ENCODE measurements around the gene ADGRB2.

ADGRB2 gene

DNA sequence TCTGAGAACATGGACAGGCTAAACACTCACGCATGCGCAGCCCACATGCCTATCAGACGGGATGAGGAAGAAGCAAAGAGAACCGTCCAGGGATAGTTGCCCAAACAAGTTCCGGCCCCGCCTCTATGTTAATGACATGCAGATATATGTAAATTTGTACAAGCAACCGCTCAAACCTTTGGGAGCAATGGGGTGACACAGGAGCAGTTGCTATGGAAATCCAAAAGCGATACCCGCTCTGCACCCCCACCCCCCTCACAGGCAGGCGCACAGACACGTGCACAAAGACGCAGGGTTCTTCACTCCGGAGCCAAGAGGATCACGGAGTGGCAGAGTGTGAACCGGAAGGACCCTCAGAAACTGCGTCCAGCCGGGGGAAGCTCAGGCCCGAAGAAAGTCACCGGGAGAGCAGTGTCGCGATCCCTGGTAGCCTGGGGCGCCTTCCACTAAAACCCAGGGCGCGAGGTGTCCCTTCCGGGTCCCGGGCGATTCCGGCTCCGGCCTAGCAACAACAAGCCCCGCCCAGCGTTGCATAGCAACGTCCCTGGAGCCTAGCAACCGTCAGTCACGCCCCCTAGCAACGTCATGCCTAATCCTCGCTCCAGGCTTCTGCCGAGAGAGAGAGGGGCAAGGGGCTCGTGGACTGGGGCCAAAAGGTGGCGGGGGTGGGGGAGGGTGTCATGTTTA is 24.1 kb upstream of the ADGRB2 start:
- TF ChIP-seq, protein P1, sequence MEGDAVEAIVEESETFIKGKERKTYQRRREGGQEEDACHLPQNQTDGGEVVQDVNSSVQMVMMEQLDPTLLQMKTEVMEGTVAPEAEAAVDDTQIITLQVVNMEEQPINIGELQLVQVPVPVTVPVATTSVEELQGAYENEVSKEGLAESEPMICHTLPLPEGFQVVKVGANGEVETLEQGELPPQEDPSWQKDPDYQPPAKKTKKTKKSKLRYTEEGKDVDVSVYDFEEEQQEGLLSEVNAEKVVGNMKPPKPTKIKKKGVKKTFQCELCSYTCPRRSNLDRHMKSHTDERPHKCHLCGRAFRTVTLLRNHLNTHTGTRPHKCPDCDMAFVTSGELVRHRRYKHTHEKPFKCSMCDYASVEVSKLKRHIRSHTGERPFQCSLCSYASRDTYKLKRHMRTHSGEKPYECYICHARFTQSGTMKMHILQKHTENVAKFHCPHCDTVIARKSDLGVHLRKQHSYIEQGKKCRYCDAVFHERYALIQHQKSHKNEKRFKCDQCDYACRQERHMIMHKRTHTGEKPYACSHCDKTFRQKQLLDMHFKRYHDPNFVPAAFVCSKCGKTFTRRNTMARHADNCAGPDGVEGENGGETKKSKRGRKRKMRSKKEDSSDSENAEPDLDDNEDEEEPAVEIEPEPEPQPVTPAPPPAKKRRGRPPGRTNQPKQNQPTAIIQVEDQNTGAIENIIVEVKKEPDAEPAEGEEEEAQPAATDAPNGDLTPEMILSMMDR (IDR thresholded peaks at IDR 0.05), result no peak

DNA sequence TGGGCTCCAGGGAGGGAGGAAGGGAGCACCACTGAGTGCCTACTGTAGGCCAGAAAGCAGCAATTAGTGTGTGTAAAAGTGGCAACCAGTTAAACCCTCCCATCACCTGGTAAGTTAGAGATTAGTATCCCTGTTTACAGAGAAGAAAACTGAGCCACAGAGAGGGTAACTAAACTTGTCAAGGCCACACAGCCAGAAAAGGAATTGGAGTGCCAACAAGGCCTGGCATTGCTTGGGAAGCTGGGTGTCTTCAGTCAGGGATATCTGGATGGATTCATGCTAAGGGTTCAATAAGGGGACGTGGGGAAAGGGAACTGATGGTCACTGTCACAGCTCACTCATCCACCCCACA is 23.6 kb upstream of the ADGRB2 start:
- TF ChIP-seq, protein P1 (IDR thresholded peaks at IDR 0.05), result no peak

DNA sequence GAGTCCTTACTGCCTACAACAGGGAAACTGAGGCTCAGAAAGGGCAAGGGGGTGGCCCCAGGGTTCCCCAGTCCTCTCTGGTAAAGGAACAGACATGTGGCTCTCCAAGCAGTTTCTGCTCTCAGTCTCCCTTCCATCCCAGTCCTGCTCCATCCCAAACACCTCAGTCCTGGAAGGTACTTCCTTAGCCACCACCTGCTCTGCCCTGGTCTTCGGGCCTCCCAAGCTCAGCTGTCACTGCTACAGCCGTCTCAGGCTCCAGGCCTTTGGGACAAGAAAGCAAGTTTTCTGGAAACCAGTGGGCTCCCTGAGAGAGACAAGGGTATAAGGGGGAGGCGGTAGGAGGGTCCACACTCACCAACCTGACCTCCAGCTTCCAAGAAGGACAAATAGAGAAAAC is 23.1 kb upstream of the ADGRB2 start:
- TF ChIP-seq, protein P1 (IDR thresholded peaks at IDR 0.05), result no peak

DNA sequence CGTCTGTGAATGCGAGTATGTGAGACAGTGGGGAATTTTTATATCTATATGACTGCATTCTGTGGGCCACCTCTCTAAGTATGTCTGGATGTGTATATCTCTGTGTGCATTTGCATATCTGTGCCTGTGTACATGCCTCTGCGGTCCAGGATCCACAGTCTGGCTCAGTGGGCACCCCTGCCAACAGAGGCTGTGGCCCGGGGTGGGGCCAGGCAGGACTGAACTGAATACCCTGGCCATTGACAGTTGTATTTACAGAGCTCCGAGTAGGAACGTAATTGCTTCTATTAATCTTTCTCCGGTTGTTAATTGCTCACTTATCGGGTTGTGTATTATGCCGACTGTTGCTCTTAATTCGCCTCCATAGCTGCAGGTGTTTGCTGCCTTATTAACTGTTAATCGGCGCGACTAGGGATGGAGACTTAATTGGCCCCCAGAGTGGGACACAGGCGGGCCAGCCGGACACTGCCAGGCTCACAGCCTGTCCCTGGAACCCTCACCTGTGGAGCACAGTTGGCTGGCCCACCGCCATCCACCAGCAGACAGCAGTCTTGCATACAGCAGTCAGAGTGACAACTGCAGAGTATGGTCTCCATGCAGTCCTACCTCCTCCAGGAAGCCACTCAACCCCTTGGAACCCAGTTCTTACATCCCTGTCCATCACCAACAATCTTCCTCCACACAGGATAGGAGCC is 22.4 kb upstream of the ADGRB2 start:
- TF ChIP-seq, protein P1 (IDR thresholded peaks at IDR 0.05), result no peak

DNA sequence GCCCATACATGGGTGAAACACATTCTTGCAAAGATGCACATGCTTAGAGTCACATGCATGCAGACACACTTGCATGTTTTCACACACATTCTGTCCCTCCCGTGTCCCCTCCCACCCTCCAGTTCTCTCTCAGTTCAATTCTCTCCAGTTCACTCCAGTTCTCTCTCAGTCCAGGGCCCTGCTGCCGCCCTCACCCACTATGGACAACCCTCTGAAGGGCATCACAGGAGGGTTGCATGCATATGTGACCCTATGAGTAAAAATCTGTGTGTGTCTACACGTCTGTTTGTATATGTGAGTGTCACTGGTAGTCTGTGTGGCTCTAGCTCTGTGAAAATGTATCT is 21.8 kb upstream of the ADGRB2 start:
- TF ChIP-seq, protein P1 (IDR thresholded peaks at IDR 0.05), result no peak

DNA sequence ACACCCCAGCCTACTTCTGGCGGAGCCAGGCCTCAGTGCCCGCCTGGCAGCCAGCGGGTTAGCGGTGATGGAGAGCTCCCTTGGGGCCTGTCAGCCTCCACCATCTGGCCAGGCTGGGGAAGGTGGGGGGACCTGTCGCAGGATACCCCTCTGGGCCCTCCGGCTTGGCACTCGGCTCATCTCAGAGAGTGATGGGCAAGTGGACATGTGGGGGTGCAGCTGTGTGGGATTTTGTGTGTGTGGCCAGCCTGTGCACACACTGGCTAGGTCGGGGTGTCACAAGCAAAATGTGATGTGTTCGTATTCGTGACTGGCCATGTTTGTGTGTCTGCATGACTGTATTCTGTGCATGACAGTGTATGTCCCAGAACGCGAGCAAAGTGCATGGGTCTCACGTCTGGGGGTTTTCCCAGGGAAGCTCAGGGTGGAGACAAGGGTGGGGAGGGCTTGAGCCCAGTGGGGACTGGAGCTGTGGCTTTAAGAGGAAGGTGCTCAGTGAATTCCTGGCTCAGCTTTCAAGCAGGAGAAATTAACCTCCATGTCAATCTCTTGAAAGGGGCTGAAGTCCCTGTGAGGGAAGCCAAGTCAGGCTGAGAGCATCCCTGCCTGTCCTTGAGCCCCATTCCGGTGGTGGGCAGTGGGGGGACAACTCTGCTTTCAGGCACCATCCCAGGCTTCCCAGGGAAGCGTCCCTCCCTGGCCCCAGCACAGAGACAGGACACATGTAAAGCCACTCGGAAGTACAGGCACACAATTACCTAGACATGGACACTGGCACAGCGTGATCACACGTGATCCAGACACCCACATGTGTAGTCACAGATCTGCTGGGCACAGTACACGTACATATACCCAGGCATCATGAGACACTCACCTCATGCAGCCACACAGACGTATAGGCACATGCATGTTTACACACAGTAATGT is 21.1 kb upstream of the ADGRB2 start:
- TF ChIP-seq, protein P1 (IDR thresholded peaks at IDR 0.05), result no peak

DNA sequence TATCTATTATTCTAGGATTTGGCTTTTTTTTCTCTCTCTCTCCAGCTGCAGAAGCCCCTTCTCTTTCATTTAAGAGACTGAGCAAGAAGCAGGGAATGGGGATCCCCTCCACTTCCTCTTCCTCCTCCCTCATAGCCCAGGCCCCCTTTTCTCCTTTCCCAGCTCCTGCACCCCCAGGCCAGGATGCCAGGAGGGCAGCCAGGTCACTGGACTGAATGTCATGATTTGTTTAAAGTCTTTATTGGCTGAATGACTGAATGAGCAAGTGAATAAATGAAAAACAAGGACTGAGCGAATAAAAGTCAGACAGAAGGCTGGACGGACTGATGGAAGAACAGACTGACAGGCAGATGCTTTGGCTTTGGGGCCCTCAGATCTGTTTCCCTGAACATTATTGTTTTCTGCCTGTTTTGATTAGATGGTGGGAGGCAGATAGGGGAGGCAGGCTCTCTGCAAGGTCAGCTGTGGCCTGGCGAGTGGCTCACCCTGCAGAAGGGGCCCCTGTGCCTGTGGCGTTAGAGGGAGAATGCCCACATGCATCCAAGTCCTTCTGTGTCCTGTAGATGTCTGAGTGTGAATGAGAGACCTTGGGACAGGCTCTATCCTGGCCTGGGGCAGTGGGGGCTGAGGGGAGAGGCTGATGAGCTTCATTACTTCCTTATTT is 20.3 kb upstream of the ADGRB2 start:
- TF ChIP-seq, protein P1 (IDR thresholded peaks at IDR 0.05), result no peak
